KMS-11 (cell line): ENCODE data around the gene ANKRD29.

Experiments used
- H2AFZ ChIP-seq: fragments of 200-600 bp; sonication (generic); 2 replicates; pipeline ENCODE4 v1.6.1; 2016; ENCODE audit warnings: antibody characterized with exemption, mixed run types, low read depth
- H3K27ac ChIP-seq: fragments of 200-600 bp; sonication (generic); 2 replicates; pipeline ENCODE4 v1.6.1; 2016; ENCODE audit warnings: mild to moderate bottlenecking, mixed run types
- H3K27me3 ChIP-seq: fragments of 200-600 bp; sonication (generic); 2 replicates; pipeline ENCODE4 v1.6.1; 2017; ENCODE audit warnings: mild to moderate bottlenecking, low read depth, mixed run types, moderate library complexity; ENCODE audit not compliant: insufficient read depth
- H3K36me3 ChIP-seq: fragments of 200-600 bp; sonication (generic); 2 replicates; pipeline ENCODE4 v1.6.1; 2017; ENCODE audit warnings: mild to moderate bottlenecking, mixed run types; ENCODE audit not compliant: insufficient read depth
- H3K4me1 ChIP-seq: fragments of 200-600 bp; sonication (generic); 2 replicates; pipeline ENCODE4 v1.6.1; 2016; ENCODE audit warnings: mild to moderate bottlenecking, low read depth, mixed run types; ENCODE audit not compliant: poor library complexity, severe bottlenecking
- H3K4me2 ChIP-seq: fragments of 200-600 bp; sonication (generic); 2 replicates; pipeline ENCODE4 v1.7.0; 2016; ENCODE audit warnings: mild to moderate bottlenecking, mixed run types
- H3K4me3 ChIP-seq: fragments of 200-600 bp; sonication (generic); IDR thresholded peaks from 2 replicates; pipeline ENCODE4 v1.6.1; 2017; ENCODE audit warnings: low read depth, low read length, mixed read lengths; ENCODE audit not compliant: insufficient read depth
- H3K79me2 ChIP-seq: fragments of 200-600 bp; sonication (generic); 2 replicates; pipeline ENCODE4 v1.6.1; 2016; ENCODE audit warnings: low read depth, mixed run types; ENCODE audit not compliant: insufficient read depth
- H3K9ac ChIP-seq: fragments of 200-600 bp; sonication (generic); 2 replicates; pipeline ENCODE4 v1.6.1; 2016; ENCODE audit warnings: mild to moderate bottlenecking, mixed run types
- H4K20me1 ChIP-seq: fragments of 200-600 bp; sonication (generic); 2 replicates; pipeline ENCODE4 v1.6.1; 2016; ENCODE audit warnings: mild to moderate bottlenecking, mixed run types; ENCODE audit not compliant: insufficient read depth
- CTCF ChIP-seq: fragments of 200-600 bp; sonication (generic); conservative IDR thresholded peaks from 2 replicates; pipeline ENCODE4 v1.6.1; 2017; ENCODE audit warnings: low read depth, mild to moderate bottlenecking, antibody characterized with exemption, low read length, moderate library complexity, mixed read lengths

ANKRD29 gene

GRCh38 chr18:23626451-23627279, 36.0 kb downstream of the ANKRD29 start:
- Histone ChIP-seq H3K79me2 (no peaks in the 10 kb centered on the region), H3K9ac (no peak overlapping the region), H3K36me3 (no peaks in the 10 kb centered on the region), H3K4me2 (no peak overlapping the region), H4K20me1 (no peaks in the 10 kb centered on the region), H2AFZ (no peak overlapping the region), H3K4me1 (peaks cover 24% of the 10 kb centered on the region), H3K27ac (no peak overlapping the region), H3K4me3 (no peak overlapping the region), H3K27me3 (no peaks in the 10 kb centered on the region)
- TF ChIP-seq CTCF, result no peak

GRCh38 chr18:23623040-23623439, 39.7 kb downstream of the ANKRD29 start:
- Histone ChIP-seq H3K36me3 (no peaks in the 10 kb centered on the region), H3K27ac (no peak overlapping the region), H3K4me1 (peaks cover 38% of the 10 kb centered on the region), H3K27me3 (no peaks in the 10 kb centered on the region), H4K20me1 (no peaks in the 10 kb centered on the region), H3K9ac (no peak overlapping the region), H3K4me2 (no peak overlapping the region), H3K79me2 (no peaks in the 10 kb centered on the region), H2AFZ (no peak overlapping the region), H3K4me3 (no peak overlapping the region)
- TF ChIP-seq CTCF, result no peak

GRCh38 chr18:23619388-23619881, 43.3 kb downstream of the ANKRD29 start:
- Histone ChIP-seq H3K4me2 (no peak overlapping the region), H3K79me2 (no peaks in the 10 kb centered on the region), H2AFZ (no peak overlapping the region), H3K27ac (no peak overlapping the region), H3K36me3 (no peaks in the 10 kb centered on the region), H3K9ac (no peak overlapping the region), H4K20me1 (no peaks in the 10 kb centered on the region), H3K27me3 (no peaks in the 10 kb centered on the region), H3K4me1 (peaks cover 70% of the 10 kb centered on the region), H3K4me3 (no peak overlapping the region)
- no peak for TF ChIP-seq CTCF

- peak overlapping the region; percentile 95 for H3K27ac ChIP-seq
- no peaks in the 10 kb centered on the region for H4K20me1 ChIP-seq
- no peaks in the 10 kb centered on the region for H3K27me3 ChIP-seq
- H3K79me2 ChIP-seq, result no peaks in the 10 kb centered on the region
- H3K4me1 ChIP-seq, result peaks cover 76% of the 10 kb centered on the region
- H3K4me3 ChIP-seq, result no peak overlapping the region
- H3K36me3 ChIP-seq, result no peaks in the 10 kb centered on the region
- no peak for TF ChIP-seq CTCF
- H3K9ac ChIP-seq, result no peak overlapping the region; the same call in 1 of the 2 replicates
- no peak overlapping the region for H2AFZ ChIP-seq
- peak overlapping the region; percentile 71; the same call in 1 of the 2 replicates for H3K4me2 ChIP-seq
Observed at GRCh38 chr18:23618862-23619387, 43.8 kb downstream of the ANKRD29 start.
